GM23248 (cell line): ENCODE data around the gene TSEN54. TPM values are rescaled to one million over a fixed set of nuclear protein-coding genes. Genes with fewer than 3 reads are reported as not detected.

Experiments
- DNase-seq: peaks from one replicate; pipeline ENCODE4 v3.0.0-alpha.2; 2015
- H2AFZ ChIP-seq: fragments of 200-600 bp; sonication (generic); 2 replicates; pipeline ENCODE4 v1.6.1; 2016; ENCODE audit warnings: antibody characterized with exemption
- H3F3A ChIP-seq: fragments of 200-600 bp; sonication (generic); 2 replicates; pipeline ENCODE4 v1.6.1; 2016; ENCODE audit warnings: mild to moderate bottlenecking, antibody characterized with exemption, mixed run types; ENCODE audit not compliant: insufficient read depth
- H3K27ac ChIP-seq: fragments of 200-600 bp; sonication (generic); 2 replicates; pipeline ENCODE4 v1.5.1; 2016; ENCODE audit warnings: mild to moderate bottlenecking
- H3K27me3 ChIP-seq: fragments of 200-600 bp; sonication (generic); replicated peaks from 2 replicates; pipeline ENCODE4 v1.6.1; 2016; ENCODE audit warnings: mild to moderate bottlenecking; ENCODE audit not compliant: insufficient read depth
- H3K36me3 ChIP-seq: fragments of 200-600 bp; sonication (generic); 2 replicates; pipeline ENCODE4 v1.6.1; 2016; ENCODE audit warnings: low read depth, mild to moderate bottlenecking
- H3K4me1 ChIP-seq: fragments of 200-600 bp; sonication (generic); 2 replicates; pipeline ENCODE4 v1.6.1; 2016; ENCODE audit warnings: mild to moderate bottlenecking; ENCODE audit not compliant: insufficient read depth
- H3K4me2 ChIP-seq: fragments of 200-600 bp; sonication (generic); one replicate; pipeline ENCODE4 v1.6.1; 2016; ENCODE audit warnings: mild to moderate bottlenecking; ENCODE audit not compliant: unreplicated experiment
- H3K4me3 ChIP-seq: fragments of 200-600 bp; sonication (generic); 2 replicates; pipeline ENCODE4 v1.5.1; 2016; ENCODE audit warnings: mild to moderate bottlenecking
- H3K79me2 ChIP-seq: fragments of 200-600 bp; sonication (generic); 2 replicates; pipeline ENCODE4 v1.6.1; 2016; ENCODE audit warnings: mild to moderate bottlenecking; ENCODE audit not compliant: insufficient read depth
- H3K9ac ChIP-seq: fragments of 200-600 bp; sonication (generic); 2 replicates; pipeline ENCODE4 v1.6.1; 2016; ENCODE audit warnings: mild to moderate bottlenecking
- H3K9me2 ChIP-seq: fragments of 200-600 bp; sonication (generic); 2 replicates; pipeline ENCODE4 v1.6.1; 2016; ENCODE audit warnings: mixed run types, mild to moderate bottlenecking, moderate library complexity; ENCODE audit not compliant: insufficient read depth
- H3K9me3 ChIP-seq: fragments of 200-600 bp; sonication (generic); one replicate; pipeline ENCODE4 v1.6.1; 2017; ENCODE audit warnings: low read depth
- H4K20me1 ChIP-seq: fragments of 200-600 bp; sonication (generic); 2 replicates; pipeline ENCODE4 v1.6.0; 2016; ENCODE audit not compliant: insufficient read depth
- EZH2 ChIP-seq: fragments of 200-600 bp; sonication (generic); IDR thresholded peaks from 2 replicates; pipeline ENCODE4 v1.6.1; 2018; ENCODE audit warnings: antibody characterized with exemption, mild to moderate bottlenecking; ENCODE audit not compliant: insufficient read depth, poor library complexity, severe bottlenecking
- EZH2phosphoT487 ChIP-seq: fragments of 200-600 bp; sonication (generic); IDR thresholded peaks from 2 replicates; pipeline ENCODE4 v1.6.1; 2018; ENCODE audit warnings: antibody characterized with exemption, moderate library complexity, mild to moderate bottlenecking, low read depth; ENCODE audit not compliant: insufficient read depth
- WGBS, 2 experiments: methylation state at CpG; one replicate each; pipeline ENCODE4 v1.1.6; 2015 to 2017; ENCODE audit warnings: low lambda C conversion rate in 2 of 2, low coverage in 1 of 2; ENCODE audit errors: missing lambda C conversion rate in 2 of 2; 5-methylcytosine and 5-hydroxymethylcytosine counted together
- in situ Hi-C: fragments of 300-500 bp; cut with MboI; formaldehyde crosslinking; loops from 2 replicates; pipeline ENCODE4 v1.15.0; 2020
- polyA plus RNA-seq: library from polyadenylated mRNA; unstranded; fragments of >200 nt; fragmentation: Nextera tagmentation; extraction: Ambion mirVana; gene quantifications from 2 replicates; pipeline ENCODE4 v1.2.1, GENCODE V29; 2016
- total RNA-seq: library from RNA; depleted of rRNA; stranded (reverse); fragments of >200 nt; shearing (Covaris generic); gene quantifications from 2 replicates; pipeline ENCODE4 v1.2.3, GENCODE V29; 2014

TSEN54 gene
- total and polyA plus RNA-seq, 2 experiments from 2014 or later, result 9.8 to 10.7 TPM

DNA sequence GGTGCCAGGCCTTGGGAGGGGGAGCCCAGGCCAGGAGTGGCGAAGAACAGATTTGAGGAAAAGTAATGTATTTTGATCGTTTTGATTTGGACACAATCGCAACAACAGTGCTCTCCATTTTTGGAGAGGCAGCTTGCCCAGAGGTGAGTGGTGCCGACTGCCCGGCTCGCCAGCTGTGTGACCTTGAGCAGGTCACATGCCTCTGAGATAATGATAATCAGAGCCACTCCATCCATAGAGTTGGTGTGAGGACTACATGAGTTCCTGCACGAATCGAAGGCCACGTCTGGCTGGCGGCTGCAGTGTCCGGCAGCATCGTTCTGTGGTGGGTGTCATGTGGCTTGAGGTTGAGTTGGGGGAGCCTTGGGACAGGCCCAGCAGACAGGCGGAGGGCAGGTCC lies 29.9 kb downstream of the TSEN54 start:
- 75 to 81% methylated on average over 13 of the region's 13 CpGs for WGBS, 2 experiments
- Histone ChIP-seq H3K9me2 (no peaks in the 10 kb centered on the region), H2AFZ (no peak overlapping the region), H3K4me2 (no peak overlapping the region), H3K79me2 (no peaks in the 10 kb centered on the region), H4K20me1 (no peaks in the 10 kb centered on the region), H3K36me3 (no peaks in the 10 kb centered on the region), H3K9me3 (no peaks in the 10 kb centered on the region), H3K9ac (no peak overlapping the region), H3K4me1 (no peaks in the 10 kb centered on the region), H3K4me3 (no peak overlapping the region), H3F3A (no peaks in the 10 kb centered on the region), H3K27me3 (no peaks in the 10 kb centered on the region), H3K27ac (no peak overlapping the region)
- DNase-seq, result no peak
- TF ChIP-seq EZH2, result no peak
- in situ Hi-C loops, result no loop called here

DNA sequence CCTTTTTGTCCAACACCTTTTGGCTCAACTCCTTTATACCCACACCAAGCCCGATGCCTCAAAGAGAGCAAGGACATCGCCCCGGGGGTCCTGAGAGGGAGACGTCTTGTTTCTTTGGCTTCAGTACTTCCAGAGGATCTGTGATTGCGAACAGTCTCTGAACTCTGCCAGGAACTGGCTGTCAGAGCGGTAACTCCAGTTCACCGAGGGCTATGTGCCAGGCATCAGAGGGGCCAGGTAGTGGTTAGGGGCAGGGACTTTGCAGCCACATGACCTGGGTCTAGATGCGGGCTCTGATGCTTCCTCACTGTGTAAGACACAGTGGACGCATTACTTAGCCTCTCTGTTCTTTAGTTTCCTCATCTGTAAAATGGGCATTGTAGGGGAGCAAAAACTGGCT lies 30.8 kb downstream of the TSEN54 start:
- Histone ChIP-seq H3K9me3 (no peaks in the 10 kb centered on the region), H3K27ac (no peak overlapping the region), H3K9me2 (no peaks in the 10 kb centered on the region), H3K4me1 (no peaks in the 10 kb centered on the region), H2AFZ (no peak overlapping the region), H3F3A (no peaks in the 10 kb centered on the region), H3K9ac (no peak overlapping the region), H4K20me1 (no peaks in the 10 kb centered on the region), H3K4me2 (no peak overlapping the region), H3K79me2 (no peaks in the 10 kb centered on the region), H3K36me3 (no peaks in the 10 kb centered on the region), H3K27me3 (no peaks in the 10 kb centered on the region), H3K4me3 (no peak overlapping the region)
- in situ Hi-C loops, result no loop called here
- no peak for DNase-seq
- TF ChIP-seq EZH2phosphoT487 (no peak), EZH2 (no peak)
- WGBS, 2 experiments, result 46 to 60% methylated on average over 9 of the region's 9 CpGs

DNA sequence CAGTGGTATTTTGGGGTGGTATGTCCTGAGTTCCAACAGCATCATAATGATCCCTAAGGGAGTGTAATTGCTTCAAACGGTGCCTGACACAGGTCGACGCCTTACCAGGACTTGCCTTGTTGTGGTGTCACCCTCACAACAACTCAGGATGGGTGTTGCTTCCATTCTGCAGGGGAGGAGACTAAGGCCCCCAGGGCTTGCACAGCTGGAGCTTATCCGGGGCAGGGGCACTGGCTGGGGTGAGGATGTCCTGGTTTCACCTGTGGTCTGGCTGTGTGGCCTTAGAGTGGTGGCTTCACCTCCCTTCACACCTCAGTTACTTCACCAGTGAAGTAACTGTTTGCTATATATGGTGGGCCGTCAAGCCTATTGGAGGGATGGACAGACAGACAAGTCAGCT lies 32.5 kb downstream of the TSEN54 start:
- WGBS, 2 experiments, result 50 to 64% methylated on average over 5 of the region's 5 CpGs
- in situ Hi-C loops, result no loop called here
- DNase-seq, result no peak
- no peaks in the 10 kb centered on the region for H4K20me1 ChIP-seq
- H3K4me1 ChIP-seq, result no peaks in the 10 kb centered on the region
- H3K36me3 ChIP-seq, result no peaks in the 10 kb centered on the region
- H3K9me2 ChIP-seq, result no peaks in the 10 kb centered on the region
- TF ChIP-seq EZH2, result no peak
- no peak for TF ChIP-seq EZH2phosphoT487
- no peaks in the 10 kb centered on the region for H3K27me3 ChIP-seq
- no peaks in the 10 kb centered on the region for H3K79me2 ChIP-seq
- H3K9me3 ChIP-seq, result no peaks in the 10 kb centered on the region
- H3K9ac ChIP-seq, result no peak overlapping the region
- H3K4me2 ChIP-seq, result no peak overlapping the region
- no peak overlapping the region for H3K27ac ChIP-seq
- H3K4me3 ChIP-seq, result no peak overlapping the region
- H3F3A ChIP-seq, result no peaks in the 10 kb centered on the region
- no peak overlapping the region for H2AFZ ChIP-seq

DNA sequence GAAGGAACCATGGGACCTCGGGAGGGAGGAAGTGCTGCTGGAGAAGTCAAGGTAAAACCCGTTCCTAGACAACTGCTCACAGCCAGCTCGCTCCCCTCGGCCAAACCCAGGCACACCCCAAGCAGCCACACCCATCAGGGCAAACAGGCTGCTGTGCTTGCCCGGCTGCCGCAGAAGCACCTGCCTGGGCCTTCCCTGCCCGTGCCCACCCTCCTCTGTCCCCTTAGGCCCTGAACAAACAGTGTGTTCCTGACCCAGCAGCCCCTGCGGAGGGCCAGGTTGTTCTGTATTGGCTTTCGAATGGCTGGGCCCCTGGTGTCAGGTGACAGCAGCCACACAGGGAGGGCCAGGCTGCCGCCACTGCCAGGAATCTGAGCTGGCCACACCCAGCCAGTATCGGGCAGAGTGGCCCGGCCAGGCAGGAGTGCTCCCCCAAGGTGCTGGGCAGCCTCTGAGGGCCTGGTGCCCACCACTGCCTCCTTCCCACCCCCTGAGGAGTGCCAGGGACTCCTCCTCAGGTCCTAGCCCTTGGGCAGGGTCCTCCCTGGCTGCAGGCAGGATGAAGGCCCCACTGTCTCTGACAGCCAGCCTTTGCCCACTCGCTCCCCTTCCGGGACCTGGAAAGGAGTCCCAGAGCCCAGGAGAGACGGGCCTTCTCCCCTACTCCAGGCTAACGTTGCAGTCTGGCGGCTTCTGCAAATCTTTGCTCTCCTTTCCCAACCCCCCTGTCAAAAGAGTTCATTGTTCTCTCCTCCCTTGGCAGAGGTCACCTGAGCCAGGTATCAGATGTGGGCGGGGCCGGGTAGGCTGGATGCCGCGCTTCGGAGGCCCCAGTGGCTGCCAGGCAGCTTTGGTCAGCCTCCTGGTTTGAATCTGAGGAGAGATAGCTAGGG lies 33.2 kb downstream of the TSEN54 start:
- no peaks in the 10 kb centered on the region for H3K4me1 ChIP-seq
- no peaks in the 10 kb centered on the region for H3K9me2 ChIP-seq
- H3K27me3 ChIP-seq, result no peaks in the 10 kb centered on the region
- no peaks in the 10 kb centered on the region for H3K79me2 ChIP-seq
- no peak overlapping the region for H2AFZ ChIP-seq
- no peak overlapping the region for H3K4me2 ChIP-seq
- no peak overlapping the region for H3K4me3 ChIP-seq
- H3K9me3 ChIP-seq, result no peaks in the 10 kb centered on the region
- no peak for DNase-seq
- 45 to 49% methylated on average over 18 to 22 of the region's 22 CpGs for WGBS, 2 experiments
- H4K20me1 ChIP-seq, result no peaks in the 10 kb centered on the region
- no peak overlapping the region for H3K27ac ChIP-seq
- in situ Hi-C loops, result no loop called here
- H3F3A ChIP-seq, result no peaks in the 10 kb centered on the region
- no peak overlapping the region for H3K9ac ChIP-seq
- TF ChIP-seq EZH2phosphoT487, result no peak
- TF ChIP-seq EZH2, result no peak
- no peaks in the 10 kb centered on the region for H3K36me3 ChIP-seq
